GM23338 (cell line): ENCODE measurements around the gene FMN1. TPM values are rescaled to one million over a fixed set of nuclear protein-coding genes. Genes with fewer than 3 reads are reported as not detected.
A peak's percentile ranks its signal among the peaks of the same experiment; 100 is the strongest.

Experiments used
- ATAC-seq: fragments of 200-7000 bp; cut with Tn5 transposase; 3 replicates; pipeline ENCODE4 v1.9.1; 2020
- DNase-seq: peaks from one replicate; pipeline ENCODE4 v3.0.0-alpha.2; 2015; ENCODE audit warnings: low spot score
- H2AFZ ChIP-seq: fragments of 200-600 bp; sonication (generic); 2 replicates; pipeline ENCODE4 v1.8.0; 2016; ENCODE audit warnings: antibody characterized with exemption, mild to moderate bottlenecking, moderate library complexity
- H3F3A ChIP-seq: fragments of 200-600 bp; sonication (generic); replicated peaks from 2 replicates; pipeline ENCODE4 v1.8.0; 2017; ENCODE audit warnings: antibody characterized with exemption, mixed run types, low read depth
- H3K27ac ChIP-seq: fragments of 200-600 bp; sonication (generic); 2 replicates; pipeline ENCODE4 v1.6.1; 2016; ENCODE audit warnings: low read depth
- H3K27me3 ChIP-seq: fragments of 200-600 bp; sonication (generic); 2 replicates; pipeline ENCODE4 v1.8.0; 2016; ENCODE audit warnings: mild to moderate bottlenecking, mixed run types, moderate library complexity; ENCODE audit not compliant: insufficient read depth
- H3K36me3 ChIP-seq: fragments of 200-600 bp; sonication (generic); 2 replicates; pipeline ENCODE4 v1.8.0; 2016; ENCODE audit warnings: mild to moderate bottlenecking; ENCODE audit not compliant: insufficient read depth
- H3K4me1 ChIP-seq: fragments of 200-600 bp; sonication (generic); 2 replicates; pipeline ENCODE4 v1.8.0; 2016; ENCODE audit warnings: mild to moderate bottlenecking, moderate library complexity; ENCODE audit not compliant: insufficient read depth
- H3K4me2 ChIP-seq: fragments of 200-600 bp; sonication (generic); 2 replicates; pipeline ENCODE4 v1.7.1; 2017; ENCODE audit warnings: mixed run types
- H3K4me3 ChIP-seq: fragments of 200-600 bp; sonication (generic); 2 replicates; pipeline ENCODE4 v1.6.1; 2016; ENCODE audit warnings: mixed run types
- H3K79me2 ChIP-seq: fragments of 200-600 bp; sonication (generic); replicated peaks from 2 replicates; pipeline ENCODE4 v1.8.0; 2017; ENCODE audit warnings: mild to moderate bottlenecking; ENCODE audit not compliant: insufficient read depth
- H3K9me2 ChIP-seq: fragments of 200-600 bp; sonication (generic); 2 replicates; pipeline ENCODE4 v1.8.0; 2017; ENCODE audit not compliant: insufficient read depth
- H4K20me1 ChIP-seq: fragments of 200-600 bp; sonication (generic); replicated peaks from 2 replicates; pipeline ENCODE4 v1.8.0; 2017; ENCODE audit warnings: mild to moderate bottlenecking; ENCODE audit not compliant: insufficient read depth
- H3K27ac Mint-ChIP-seq: 2 replicates; pipeline ENCODE4 v1.8.0; 2020; ENCODE audit warnings: inconsistent platforms, mild to moderate bottlenecking, moderate library complexity, mixed read lengths
- H3K27me3 Mint-ChIP-seq: 3 replicates; pipeline ENCODE4 v1.8.0; 2022; ENCODE audit warnings: low read depth, mild to moderate bottlenecking, moderate library complexity, mixed read lengths, inconsistent platforms; ENCODE audit not compliant: insufficient read depth, poor library complexity
- H3K36me3 Mint-ChIP-seq: 3 replicates; pipeline ENCODE4 v1.8.0; 2021; ENCODE audit warnings: low read depth, mild to moderate bottlenecking, inconsistent platforms, moderate library complexity, mixed read lengths
- H3K4me1 Mint-ChIP-seq: 3 replicates; pipeline ENCODE4 v1.8.0; 2020; ENCODE audit warnings: mild to moderate bottlenecking, inconsistent platforms, mixed read lengths
- H3K4me3 Mint-ChIP-seq: 3 replicates; pipeline ENCODE4 v1.8.0; 2021; ENCODE audit warnings: moderate library complexity, mild to moderate bottlenecking, inconsistent platforms, mixed read lengths
- H3K9me3 Mint-ChIP-seq: 3 replicates; pipeline ENCODE4 v1.8.0; 2020; ENCODE audit warnings: moderate library complexity, mild to moderate bottlenecking, inconsistent platforms, mixed read lengths
- CREB1 ChIP-seq: fragments of 250-450 bp; sonication (Bioruptor Pico); IDR thresholded peaks from 2 replicates; pipeline ENCODE4 v1.5.0; 2020; ENCODE audit warnings: low read depth, mild to moderate bottlenecking, moderate library complexity
- CTCF ChIP-seq, 2 experiments: fragments of 200-600 bp in 1 of 2; sonication (generic) in 1 of 2; conservative IDR thresholded peaks; 2 replicates each; pipeline versions ENCODE4 v1.5.1 to v1.6.1; 2016 to 2017; ENCODE audit warnings: antibody characterized with exemption in 2 of 2, low read depth in 2 of 2, mild to moderate bottlenecking in 2 of 2, moderate library complexity in 1 of 2
- ETS1 ChIP-seq: IDR thresholded peaks from 2 replicates; pipeline ENCODE4 v1.6.1; 2016; ENCODE audit warnings: antibody characterized with exemption
- JUNB ChIP-seq: IDR thresholded peaks from one replicate; pipeline ENCODE4 v1.6.1; 2016; ENCODE audit warnings: antibody characterized with exemption; ENCODE audit not compliant: unreplicated experiment
- REST ChIP-seq: IDR thresholded peaks from one replicate; pipeline ENCODE4 v1.6.1; 2018; ENCODE audit warnings: antibody characterized with exemption; ENCODE audit not compliant: unreplicated experiment
- STAT1 ChIP-seq: IDR thresholded peaks from one replicate; pipeline ENCODE4 v1.6.1; 2016; ENCODE audit warnings: antibody characterized with exemption; ENCODE audit not compliant: unreplicated experiment
- ZNF114 ChIP-seq: fragments of 250-450 bp; sonication (Bioruptor Pico); IDR thresholded peaks from 2 replicates; pipeline ENCODE4 v1.5.0; 2020; ENCODE audit warnings: mild to moderate bottlenecking, moderate library complexity
- ZNF331 ChIP-seq: fragments of 250-450 bp; sonication (Bioruptor Pico); IDR thresholded peaks from 2 replicates; pipeline ENCODE4 v1.5.0; 2020; ENCODE audit warnings: low read depth, mild to moderate bottlenecking, moderate library complexity
- polyA plus RNA-seq: library from polyadenylated mRNA; unstranded; fragments of >200 nt; fragmentation: Nextera tagmentation; extraction: Ambion mirVana; gene quantifications from 2 replicates; pipeline ENCODE4 v1.2.1, GENCODE V29; 2016
- total RNA-seq: library from RNA; depleted of rRNA; stranded (reverse); fragments of >200 nt; shearing (Covaris generic); gene quantifications from 2 replicates; pipeline ENCODE4 v1.2.3, GENCODE V29; 2014

The FMN1 gene
- total and polyA plus RNA-seq, 2 experiments from 2014 or later, result 1.2 to 1.6 TPM

GRCh38 chr15:32994810-32995424 is 199.6 kb downstream of the FMN1 start:
- no peaks in the 10 kb centered on the region for H3K36me3 Mint-ChIP-seq
- peak; percentile 52 for DNase-seq
- no peak overlapping the region for H2AFZ ChIP-seq
- no peaks in the 10 kb centered on the region for H3K27me3 ChIP-seq
- peaks cover 4% of the 10 kb centered on the region; the same call in 1 of the 2 replicates for H3K9me2 ChIP-seq
- peaks cover 8% of the 10 kb centered on the region for H3K4me1 Mint-ChIP-seq
- no peak overlapping the region for H3K27ac ChIP-seq
- H3K4me3 Mint-ChIP-seq, result no peak overlapping the region
- H3K79me2 ChIP-seq, result no peaks in the 10 kb centered on the region
- H3K4me3 ChIP-seq, result no peak overlapping the region
- H3F3A ChIP-seq, result no peaks in the 10 kb centered on the region
- no peaks in the 10 kb centered on the region for H3K27me3 Mint-ChIP-seq
- H4K20me1 ChIP-seq, result no peaks in the 10 kb centered on the region
- no peaks in the 10 kb centered on the region for H3K4me1 ChIP-seq
- H3K36me3 ChIP-seq, result no peaks in the 10 kb centered on the region
- peaks cover 2% of the 10 kb centered on the region; the same call in 1 of the 3 replicates for H3K9me3 Mint-ChIP-seq
- TF ChIP-seq JUNB (no peak), CTCF (conservative IDR thresholded peaks at IDR 0.05; ENCODE audit: low read depth in 2 of 2) (peak; percentile 46 to 68), ZNF331 (CRISPR knock-in tag) (no peak), REST (no peak), STAT1 (no peak)
- no peak for ATAC-seq
- no peak overlapping the region for H3K4me2 ChIP-seq
- H3K27ac Mint-ChIP-seq, result no peak overlapping the region

GRCh38 chr15:32993285-32993684 is 201.2 kb downstream of the FMN1 start:
- peak; percentile 49 to 63 for TF ChIP-seq CTCF (conservative IDR thresholded peaks at IDR 0.05; ENCODE audit: low read depth in 2 of 2)
- TF ChIP-seq ETS1, result no peak
- no peak for TF ChIP-seq ZNF114 (CRISPR knock-in tag)
- no peak for TF ChIP-seq CREB1 (CRISPR knock-in tag)
- no peak for TF ChIP-seq STAT1
- no peaks in the 10 kb centered on the region for H3K27me3 Mint-ChIP-seq
- ATAC-seq (peak; percentile 37; the same call in 2 of the 3 replicates), DNase-seq (peak; percentile 47)
- Histone ChIP-seq H3K4me1 (no peaks in the 10 kb centered on the region), H4K20me1 (no peaks in the 10 kb centered on the region), H3K9me2 (0 out of 2 replicates have a peak, but pooled peaks cover 1% of the 10 kb centered on the region), H3K27ac (no peak overlapping the region), H3K4me3 (no peak overlapping the region), H3F3A (no peaks in the 10 kb centered on the region), H2AFZ (no peak overlapping the region), H3K79me2 (no peaks in the 10 kb centered on the region), H3K36me3 (no peaks in the 10 kb centered on the region), H3K27me3 (no peaks in the 10 kb centered on the region), H3K4me2 (no peak overlapping the region)
- no peak overlapping the region for H3K27ac Mint-ChIP-seq
- no peaks in the 10 kb centered on the region for H3K9me3 Mint-ChIP-seq
- H3K4me1 Mint-ChIP-seq, result peaks cover 8% of the 10 kb centered on the region
- no peak overlapping the region for H3K4me3 Mint-ChIP-seq
- no peaks in the 10 kb centered on the region for H3K36me3 Mint-ChIP-seq
